Measurements from ENCODE around the gene MKRN1. TPM values are rescaled to one million over a fixed set of nuclear protein-coding genes. Genes with fewer than 3 reads are reported as not detected.
"Not testable (repeated sequence)": the region's sequence is repeated elsewhere in the genome, so short reads cannot be mapped to it uniquely, and the experiment has no call there.

Gene MKRN1
- total RNA-seq, 1 donor from 2014 or later = 121 TPM

- TF ChIP-seq EZH2phosphoT487 (IDR thresholded peaks at IDR 0.05) = no peak
- TF ChIP-seq CTCF (IDR thresholded peaks at IDR 0.05) = no peak
- TF ChIP-seq EZH2 (IDR thresholded peaks at IDR 0.05) = no peak
- DNase-seq (ENCODE audit: low spot score) = no peak
- peaks cover 15% of the 10 kb centered on the region for H3K27me3 Mint-ChIP-seq (ENCODE audit: insufficient read depth, low read depth)
- H3K4me2 ChIP-seq = no peak overlapping the region
- no peaks in the 10 kb centered on the region for H3K9me3 ChIP-seq (ENCODE audit: low read depth)
- no peak overlapping the region for H2AFZ ChIP-seq (replicated peaks)
- no peaks in the 10 kb centered on the region for H3K36me3 ChIP-seq
- H3K27ac ChIP-seq = no peak overlapping the region
- no peaks in the 10 kb centered on the region for H3K4me1 ChIP-seq
- no peaks in the 10 kb centered on the region for H3K9me3 Mint-ChIP-seq
- no peaks in the 10 kb centered on the region for H3K79me2 ChIP-seq (ENCODE audit: low read depth)
- no peaks in the 10 kb centered on the region for H3K36me3 Mint-ChIP-seq
- no peak overlapping the region for H3K4me3 Mint-ChIP-seq
- H3K9ac ChIP-seq = no peak overlapping the region
- no peaks in the 10 kb centered on the region for H3K27me3 ChIP-seq
- no peak overlapping the region for H3K4me3 ChIP-seq
- H3K4me1 Mint-ChIP-seq = no peaks in the 10 kb centered on the region
- H4K20me1 ChIP-seq (ENCODE audit: low read depth) = no peaks in the 10 kb centered on the region
- H3K27ac Mint-ChIP-seq = no peak overlapping the region
- H3F3A ChIP-seq (ENCODE audit: low read depth) = no peaks in the 10 kb centered on the region
Measured at GRCh38 chr7:140423501-140423900, 55.8 kb downstream of the MKRN1 start.

- no peak overlapping the region for H2AFZ ChIP-seq (replicated peaks)
- H3K9me3 ChIP-seq (ENCODE audit: low read depth) = no peaks in the 10 kb centered on the region
- H3K9me3 Mint-ChIP-seq = no peaks in the 10 kb centered on the region
- H3K27ac ChIP-seq = no peak overlapping the region
- H3K27ac Mint-ChIP-seq = no peak overlapping the region
- no peaks in the 10 kb centered on the region for H3F3A ChIP-seq (ENCODE audit: low read depth)
- no peaks in the 10 kb centered on the region for H3K36me3 Mint-ChIP-seq
- H3K9ac ChIP-seq = no peak overlapping the region
- DNase-seq (ENCODE audit: low spot score) = no peak
- no peaks in the 10 kb centered on the region for H3K79me2 ChIP-seq (ENCODE audit: low read depth)
- H3K4me1 ChIP-seq = no peaks in the 10 kb centered on the region
- H3K27me3 ChIP-seq = no peaks in the 10 kb centered on the region
- H3K27me3 Mint-ChIP-seq (ENCODE audit: insufficient read depth, low read depth) = peaks cover 15% of the 10 kb centered on the region
- no peak overlapping the region for H3K4me3 ChIP-seq
- H4K20me1 ChIP-seq (ENCODE audit: low read depth) = no peaks in the 10 kb centered on the region
- H3K4me2 ChIP-seq = no peak overlapping the region
- TF ChIP-seq EZH2 (IDR thresholded peaks at IDR 0.05) (no peak), EZH2phosphoT487 (IDR thresholded peaks at IDR 0.05) (no peak), CTCF (IDR thresholded peaks at IDR 0.05) (no peak)
- H3K36me3 ChIP-seq = no peaks in the 10 kb centered on the region
- H3K4me1 Mint-ChIP-seq = no peaks in the 10 kb centered on the region
- no peak overlapping the region for H3K4me3 Mint-ChIP-seq
Measured at GRCh38 chr7:140421521-140421920, 57.8 kb downstream of the MKRN1 start.

- H3K4me1 ChIP-seq = no peaks in the 10 kb centered on the region
Measured at GRCh38 chr7:140418653-140419052, 60.7 kb downstream of the MKRN1 start.

GRCh38 chr7:140418156-140418472 lies 61.2 kb downstream of the MKRN1 start:
- not testable (repeated sequence) for H3K4me1 Mint-ChIP-seq; DNase-seq (ENCODE audit: low spot score); H3K79me2 ChIP-seq (ENCODE audit: low read depth); H3K9me3 Mint-ChIP-seq; H3K4me3 ChIP-seq; H3F3A ChIP-seq (ENCODE audit: low read depth); H3K36me3 ChIP-seq; H3K9ac ChIP-seq; H3K4me1 ChIP-seq; H3K27ac Mint-ChIP-seq; H3K36me3 Mint-ChIP-seq; H4K20me1 ChIP-seq (ENCODE audit: low read depth); H3K4me3 Mint-ChIP-seq; H3K27ac ChIP-seq; H3K27me3 ChIP-seq; H2AFZ ChIP-seq (replicated peaks); H3K9me3 ChIP-seq (ENCODE audit: low read depth); H3K4me2 ChIP-seq; H3K27me3 Mint-ChIP-seq (ENCODE audit: insufficient read depth, low read depth)

More at GRCh38 chr7:140418653-140419052, 60.7 kb downstream of the MKRN1 start:
- Histone ChIP-seq H3K79me2 (ENCODE audit: low read depth) (no peaks in the 10 kb centered on the region), H3K27ac (no peak overlapping the region), H3K9me3 (ENCODE audit: low read depth) (no peaks in the 10 kb centered on the region), H3K36me3 (no peaks in the 10 kb centered on the region), H3K4me3 (no peak overlapping the region), H2AFZ (replicated peaks) (no peak overlapping the region), H3F3A (ENCODE audit: low read depth) (no peaks in the 10 kb centered on the region), H3K9ac (no peak overlapping the region), H3K27me3 (no peaks in the 10 kb centered on the region), H4K20me1 (ENCODE audit: low read depth) (no peaks in the 10 kb centered on the region), H3K4me2 (no peak overlapping the region)
- peaks cover 11% of the 10 kb centered on the region for H3K27me3 Mint-ChIP-seq (ENCODE audit: insufficient read depth, low read depth)
- H3K27ac Mint-ChIP-seq = no peak overlapping the region
- H3K4me1 Mint-ChIP-seq = no peaks in the 10 kb centered on the region
- no peaks in the 10 kb centered on the region for H3K36me3 Mint-ChIP-seq
- TF ChIP-seq EZH2phosphoT487 (IDR thresholded peaks at IDR 0.05) = no peak
- no peak for TF ChIP-seq EZH2 (IDR thresholded peaks at IDR 0.05)
- no peak overlapping the region for H3K4me3 Mint-ChIP-seq
- DNase-seq (ENCODE audit: low spot score) = no peak
- peaks cover 3% of the 10 kb centered on the region for H3K9me3 Mint-ChIP-seq

Measured in neural progenitor cell (in vitro differentiated cells).